HG03280 (cell line): ENCODE data around the gene KIF5C.
A peak's percentile ranks its signal among the peaks of the same experiment; 100 is the strongest.

ENCODE experiments used
- ATAC-seq: cut with Tn5 transposase; IDR thresholded peaks from one replicate; pipeline ENCODE4 v1.9.1; 2021; ENCODE audit warnings: mild to moderate bottlenecking, moderate library complexity; ENCODE audit not compliant: unreplicated experiment

The KIF5C gene

GRCh38 chr2:148984449-148984848 is 109.4 kb downstream of the KIF5C start:
- ATAC-seq, result no peak

GRCh38 chr2:148987286-148987685 is 112.3 kb downstream of the KIF5C start:
- ATAC-seq, result no peak

- no peak for ATAC-seq
Observed at GRCh38 chr2:148988337-148988736, 113.3 kb downstream of the KIF5C start.

GRCh38 chr2:148989882-148990493 is 115.0 kb downstream of the KIF5C start:
- ATAC-seq, result peak; percentile 96

GRCh38 chr2:148990968-148991367 is 115.9 kb downstream of the KIF5C start:
- no peak for ATAC-seq

GRCh38 chr2:148992448-148992847 is 117.4 kb downstream of the KIF5C start:
- no peak for ATAC-seq

- no peak for ATAC-seq
Observed at GRCh38 chr2:148993351-148993750, 118.3 kb downstream of the KIF5C start.

GRCh38 chr2:148994341-148994740 is 119.3 kb downstream of the KIF5C start:
- ATAC-seq, result no peak

GRCh38 chr2:148996805-148997204 is 121.8 kb downstream of the KIF5C start:
- no peak for ATAC-seq

GRCh38 chr2:148998165-148998830 is 123.3 kb downstream of the KIF5C start:
- ATAC-seq, result no peak

GRCh38 chr2:148998831-148999200 is 123.8 kb downstream of the KIF5C start:
- ATAC-seq, result no peak

GRCh38 chr2:148999451-148999921 is 124.5 kb downstream of the KIF5C start:
- ATAC-seq, result no peak

GRCh38 chr2:149000158-149000938 is 125.3 kb downstream of the KIF5C start:
- ATAC-seq, result no peak

- no peak for ATAC-seq
Observed at GRCh38 chr2:149001496-149001895, 126.5 kb downstream of the KIF5C start.

- ATAC-seq, result no peak
Observed at GRCh38 chr2:149002378-149002890, 127.4 kb downstream of the KIF5C start.

- ATAC-seq, result no peak
Observed at GRCh38 chr2:149002891-149003740, 128.1 kb downstream of the KIF5C start.

- ATAC-seq, result no peak
Observed at GRCh38 chr2:149004836-149005235, 129.8 kb downstream of the KIF5C start.

- no peak for ATAC-seq
Observed at GRCh38 chr2:149005471-149006077, 130.5 kb downstream of the KIF5C start.

- no peak for ATAC-seq
Observed at GRCh38 chr2:149006883-149007543, 132.0 kb downstream of the KIF5C start.

- ATAC-seq, result no peak
Observed at GRCh38 chr2:149008381-149008780, 133.4 kb downstream of the KIF5C start.
